HG03108 (cell line): ENCODE data around the gene SLITRK5.

Source experiments
- ATAC-seq: cut with Tn5 transposase; IDR thresholded peaks from one replicate; pipeline ENCODE4 v1.9.1; 2021; ENCODE audit warnings: moderate library complexity; ENCODE audit not compliant: unreplicated experiment

SLITRK5 gene, protein sequence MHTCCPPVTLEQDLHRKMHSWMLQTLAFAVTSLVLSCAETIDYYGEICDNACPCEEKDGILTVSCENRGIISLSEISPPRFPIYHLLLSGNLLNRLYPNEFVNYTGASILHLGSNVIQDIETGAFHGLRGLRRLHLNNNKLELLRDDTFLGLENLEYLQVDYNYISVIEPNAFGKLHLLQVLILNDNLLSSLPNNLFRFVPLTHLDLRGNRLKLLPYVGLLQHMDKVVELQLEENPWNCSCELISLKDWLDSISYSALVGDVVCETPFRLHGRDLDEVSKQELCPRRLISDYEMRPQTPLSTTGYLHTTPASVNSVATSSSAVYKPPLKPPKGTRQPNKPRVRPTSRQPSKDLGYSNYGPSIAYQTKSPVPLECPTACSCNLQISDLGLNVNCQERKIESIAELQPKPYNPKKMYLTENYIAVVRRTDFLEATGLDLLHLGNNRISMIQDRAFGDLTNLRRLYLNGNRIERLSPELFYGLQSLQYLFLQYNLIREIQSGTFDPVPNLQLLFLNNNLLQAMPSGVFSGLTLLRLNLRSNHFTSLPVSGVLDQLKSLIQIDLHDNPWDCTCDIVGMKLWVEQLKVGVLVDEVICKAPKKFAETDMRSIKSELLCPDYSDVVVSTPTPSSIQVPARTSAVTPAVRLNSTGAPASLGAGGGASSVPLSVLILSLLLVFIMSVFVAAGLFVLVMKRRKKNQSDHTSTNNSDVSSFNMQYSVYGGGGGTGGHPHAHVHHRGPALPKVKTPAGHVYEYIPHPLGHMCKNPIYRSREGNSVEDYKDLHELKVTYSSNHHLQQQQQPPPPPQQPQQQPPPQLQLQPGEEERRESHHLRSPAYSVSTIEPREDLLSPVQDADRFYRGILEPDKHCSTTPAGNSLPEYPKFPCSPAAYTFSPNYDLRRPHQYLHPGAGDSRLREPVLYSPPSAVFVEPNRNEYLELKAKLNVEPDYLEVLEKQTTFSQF

DNA sequence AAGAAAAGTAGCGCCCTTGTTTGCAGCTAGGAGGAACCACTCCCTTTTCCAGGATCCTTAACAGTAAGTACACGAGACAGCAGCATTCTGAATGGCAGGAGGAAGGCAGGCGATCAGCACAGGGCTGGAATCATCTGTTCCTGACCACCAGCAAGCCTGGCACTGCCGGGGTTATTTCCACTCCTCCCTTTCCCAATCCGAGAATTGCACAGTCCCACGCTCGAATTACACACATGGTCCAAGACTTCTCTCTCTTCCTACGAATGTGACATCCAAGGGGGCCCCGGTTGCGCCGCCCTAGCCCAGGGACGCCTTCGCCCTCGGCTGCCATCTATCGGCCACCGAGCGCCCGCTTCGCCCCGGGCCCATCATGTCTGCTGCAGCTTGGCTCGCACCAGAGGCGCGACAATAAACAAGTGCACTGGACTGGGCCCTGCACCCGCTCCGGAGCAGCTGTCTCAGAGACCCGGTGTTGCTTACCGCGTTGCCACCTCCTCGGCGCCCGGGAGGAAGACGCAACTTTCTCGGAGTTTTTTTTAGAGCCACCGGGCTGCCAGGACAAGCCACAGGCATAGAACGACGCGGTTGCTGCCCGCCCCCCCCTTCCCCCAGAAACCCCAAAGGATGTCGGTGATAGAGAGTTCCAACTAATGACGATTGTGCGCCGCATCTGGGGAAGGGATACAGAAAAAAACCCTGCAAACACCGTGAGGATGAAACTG, at the start of gene SLITRK5:
TSS of gene SLITRK5 (plus strand) at position 341 of the 722 bp plus-strand sequence. CDS start 4,018 bp downstream, outside the sequence.
- ATAC-seq, result peak; percentile 95

GRCh38 chr13:87622971-87623370, 48.2 kb upstream of the SLITRK5 start:
- ATAC-seq, result no peak

DNA sequence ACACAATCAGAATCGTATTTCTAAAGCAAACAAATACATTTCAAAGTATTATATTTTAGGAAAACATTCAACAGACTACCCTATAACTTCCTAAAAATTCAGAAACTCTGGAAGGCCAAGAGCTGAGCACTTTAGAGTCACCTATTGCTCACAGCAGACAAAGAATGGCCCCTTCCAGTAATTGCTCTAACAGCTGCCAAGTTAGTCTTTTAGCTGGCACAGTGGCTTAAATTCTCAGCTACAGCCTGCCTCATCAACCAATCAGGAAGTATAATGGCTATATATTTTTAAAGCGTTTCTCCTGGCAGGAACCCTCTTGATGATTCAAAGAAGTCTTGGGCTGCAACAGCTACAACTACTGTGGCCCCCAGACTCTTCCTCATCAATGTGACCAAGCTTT, 14.9 kb upstream of the SLITRK5 start:
- no peak for ATAC-seq

- no peak for ATAC-seq
Observed at GRCh38 chr13:87661471-87661870, 9.7 kb upstream of the SLITRK5 start.

- no peak for ATAC-seq
Observed at GRCh38 chr13:87666831-87667230, 4.3 kb upstream of the SLITRK5 start.

DNA sequence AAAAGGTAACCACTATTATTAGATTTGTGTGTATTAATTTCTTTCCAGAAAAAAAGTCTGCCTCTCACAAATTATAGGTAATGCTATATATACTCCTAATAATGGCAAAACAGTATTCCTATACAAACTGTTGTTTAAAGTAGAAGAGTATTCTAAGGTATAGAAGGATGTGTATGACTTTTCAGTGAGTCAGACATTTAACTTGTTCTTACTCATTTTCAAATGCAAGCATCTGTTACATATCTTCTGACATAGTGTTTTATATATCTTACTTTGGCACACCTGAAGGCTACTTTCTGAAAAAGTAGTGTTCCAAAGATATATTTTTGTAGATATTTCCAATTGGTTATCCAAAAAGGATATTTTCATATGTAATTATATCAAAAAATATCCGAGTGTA, 3.5 kb upstream of the SLITRK5 start:
- ATAC-seq, result no peak

- no peak for ATAC-seq
Observed at GRCh38 chr13:87669379-87669978, 1.7 kb upstream of the SLITRK5 start.

DNA sequence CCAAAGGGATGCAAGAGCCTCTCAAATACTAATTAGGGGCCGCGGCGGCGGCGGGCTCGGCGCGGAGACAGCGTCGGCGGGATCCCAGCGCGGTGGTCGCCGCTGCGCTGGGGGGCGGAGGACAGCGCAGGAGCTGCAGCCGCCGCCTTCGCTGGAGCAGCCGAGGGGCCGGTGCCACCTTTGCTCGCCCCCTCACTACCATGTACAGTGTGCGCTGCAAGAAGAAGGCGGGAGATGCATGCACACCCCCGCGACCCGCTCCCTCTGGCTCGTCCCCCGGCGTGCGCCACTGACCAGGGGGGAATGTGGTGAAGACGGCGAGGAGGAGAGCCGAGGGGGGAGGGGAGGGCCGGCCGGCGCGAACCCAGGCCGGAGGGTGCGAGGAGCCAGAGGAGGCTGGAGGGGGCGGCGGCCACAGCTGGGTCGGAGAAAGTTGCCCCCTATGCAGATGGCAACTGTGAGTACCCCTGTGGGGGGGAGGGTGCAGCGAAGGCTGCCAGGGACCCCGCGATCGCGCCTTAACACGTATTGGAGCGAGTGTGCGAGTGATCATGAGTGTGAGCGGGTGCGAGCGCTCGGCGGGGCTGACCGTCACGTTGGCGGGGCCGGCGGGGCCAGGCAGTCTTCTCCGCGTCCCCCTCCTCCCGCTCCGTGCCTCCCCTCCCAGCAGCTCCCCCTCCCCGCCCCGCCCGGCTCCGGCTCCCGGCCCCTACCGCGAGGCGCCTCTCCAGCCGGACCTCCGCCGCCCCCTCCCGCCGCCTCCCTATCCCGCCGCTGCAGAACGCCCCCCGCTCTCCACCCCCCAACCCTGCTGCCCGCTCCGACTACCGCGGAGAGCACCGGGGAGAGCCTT, 808 bp downstream of the SLITRK5 start:
- no peak for ATAC-seq

DNA sequence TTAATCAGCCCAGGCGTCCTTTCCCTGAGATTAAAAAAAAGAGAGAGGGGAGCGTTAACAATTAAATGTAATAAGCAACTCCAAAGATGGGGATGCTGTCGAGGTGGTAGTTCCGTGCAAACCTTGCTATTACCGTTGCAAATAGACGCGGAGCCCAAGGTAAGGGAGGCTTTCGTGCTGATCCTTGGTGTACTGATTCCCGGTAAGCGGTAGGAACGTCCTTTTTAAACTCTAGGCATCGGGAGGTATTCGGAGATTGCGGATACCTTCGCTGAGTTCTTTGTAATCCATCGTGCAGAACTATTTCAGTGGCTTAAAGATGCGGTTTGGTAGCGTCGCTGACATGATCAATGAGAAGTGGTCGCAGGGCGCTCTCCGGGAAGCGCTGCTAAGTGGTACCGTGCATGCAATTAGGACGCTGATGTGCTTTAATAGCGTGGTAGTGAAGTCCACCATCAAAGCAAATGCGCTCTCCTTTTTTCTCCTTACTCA, 3.1 kb downstream of the SLITRK5 start:
- ATAC-seq, result no peak

- no peak for ATAC-seq
Observed at GRCh38 chr13:87675851-87676250, 4.7 kb downstream of the SLITRK5 start.

DNA sequence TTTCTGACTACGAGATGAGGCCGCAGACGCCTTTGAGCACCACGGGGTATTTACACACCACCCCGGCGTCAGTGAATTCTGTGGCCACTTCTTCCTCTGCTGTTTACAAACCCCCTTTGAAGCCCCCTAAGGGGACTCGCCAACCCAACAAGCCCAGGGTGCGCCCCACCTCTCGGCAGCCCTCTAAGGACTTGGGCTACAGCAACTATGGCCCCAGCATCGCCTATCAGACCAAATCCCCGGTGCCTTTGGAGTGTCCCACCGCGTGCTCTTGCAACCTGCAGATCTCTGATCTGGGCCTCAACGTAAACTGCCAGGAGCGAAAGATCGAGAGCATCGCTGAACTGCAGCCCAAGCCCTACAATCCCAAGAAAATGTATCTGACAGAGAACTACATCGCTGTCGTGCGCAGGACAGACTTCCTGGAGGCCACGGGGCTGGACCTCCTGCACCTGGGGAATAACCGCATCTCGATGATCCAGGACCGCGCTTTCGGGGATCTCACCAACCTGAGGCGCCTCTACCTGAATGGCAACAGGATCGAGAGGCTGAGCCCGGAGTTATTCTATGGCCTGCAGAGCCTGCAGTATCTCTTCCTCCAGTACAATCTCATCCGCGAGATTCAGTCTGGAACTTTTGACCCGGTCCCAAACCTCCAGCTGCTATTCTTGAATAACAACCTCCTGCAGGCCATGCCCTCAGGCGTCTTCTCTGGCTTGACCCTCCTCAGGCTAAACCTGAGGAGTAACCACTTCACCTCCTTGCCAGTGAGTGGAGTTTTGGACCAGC, 5.3 kb downstream of the SLITRK5 start:
- no peak for ATAC-seq

DNA sequence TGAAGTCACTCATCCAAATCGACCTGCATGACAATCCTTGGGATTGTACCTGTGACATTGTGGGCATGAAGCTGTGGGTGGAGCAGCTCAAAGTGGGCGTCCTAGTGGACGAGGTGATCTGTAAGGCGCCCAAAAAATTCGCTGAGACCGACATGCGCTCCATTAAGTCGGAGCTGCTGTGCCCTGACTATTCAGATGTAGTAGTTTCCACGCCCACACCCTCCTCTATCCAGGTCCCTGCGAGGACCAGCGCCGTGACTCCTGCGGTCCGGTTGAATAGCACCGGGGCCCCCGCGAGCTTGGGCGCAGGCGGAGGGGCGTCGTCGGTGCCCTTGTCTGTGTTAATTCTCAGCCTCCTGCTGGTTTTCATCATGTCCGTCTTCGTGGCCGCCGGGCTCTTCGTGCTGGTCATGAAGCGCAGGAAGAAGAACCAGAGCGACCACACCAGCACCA, 5.9 kb downstream of the SLITRK5 start:
- no peak for ATAC-seq

DNA sequence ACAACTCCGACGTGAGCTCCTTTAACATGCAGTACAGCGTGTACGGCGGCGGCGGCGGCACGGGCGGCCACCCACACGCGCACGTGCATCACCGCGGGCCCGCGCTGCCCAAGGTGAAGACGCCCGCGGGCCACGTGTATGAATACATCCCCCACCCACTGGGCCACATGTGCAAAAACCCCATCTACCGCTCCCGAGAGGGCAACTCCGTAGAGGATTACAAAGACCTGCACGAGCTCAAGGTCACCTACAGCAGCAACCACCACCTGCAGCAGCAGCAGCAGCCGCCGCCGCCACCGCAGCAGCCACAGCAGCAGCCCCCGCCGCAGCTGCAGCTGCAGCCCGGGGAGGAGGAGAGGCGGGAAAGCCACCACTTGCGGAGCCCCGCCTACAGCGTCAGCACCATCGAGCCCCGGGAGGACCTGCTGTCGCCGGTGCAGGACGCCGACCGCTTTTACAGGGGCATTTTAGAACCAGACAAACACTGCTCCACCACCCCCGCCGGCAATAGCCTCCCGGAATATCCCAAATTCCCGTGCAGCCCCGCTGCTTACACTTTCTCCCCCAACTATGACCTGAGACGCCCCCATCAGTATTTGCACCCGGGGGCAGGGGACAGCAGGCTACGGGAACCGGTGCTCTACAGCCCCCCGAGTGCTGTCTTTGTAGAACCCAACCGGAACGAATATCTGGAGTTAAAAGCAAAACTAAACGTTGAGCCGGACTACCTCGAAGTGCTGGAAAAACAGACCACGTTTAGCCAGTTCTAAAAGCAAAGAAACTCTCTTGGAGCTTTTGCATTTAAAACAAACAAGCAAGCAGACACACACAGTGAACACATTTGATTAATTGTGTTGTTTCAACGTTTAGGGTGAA, 6.6 kb downstream of the SLITRK5 start:
- no peak for ATAC-seq

- no peak for ATAC-seq
Observed at GRCh38 chr13:87678372-87678752, 7.2 kb downstream of the SLITRK5 start.

DNA sequence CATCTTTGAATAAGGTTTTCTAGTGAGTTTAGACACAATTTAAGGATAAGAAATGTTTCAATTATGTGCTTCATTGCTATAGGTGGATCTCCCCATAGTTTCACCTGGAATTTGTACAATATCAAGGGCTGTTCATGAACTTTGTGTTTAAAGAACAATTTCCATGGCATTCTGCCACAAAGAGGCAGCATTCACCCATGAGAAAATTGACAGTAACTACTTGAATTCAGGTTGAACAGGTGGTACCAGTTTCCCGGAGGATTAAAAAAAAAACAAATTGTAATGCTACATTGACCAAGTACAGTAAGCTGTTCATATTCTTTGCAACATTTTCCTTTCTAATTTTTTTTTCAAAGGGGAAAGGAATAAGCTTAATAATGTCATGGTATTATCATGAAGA, 9.1 kb downstream of the SLITRK5 start:
- ATAC-seq, result no peak

DNA sequence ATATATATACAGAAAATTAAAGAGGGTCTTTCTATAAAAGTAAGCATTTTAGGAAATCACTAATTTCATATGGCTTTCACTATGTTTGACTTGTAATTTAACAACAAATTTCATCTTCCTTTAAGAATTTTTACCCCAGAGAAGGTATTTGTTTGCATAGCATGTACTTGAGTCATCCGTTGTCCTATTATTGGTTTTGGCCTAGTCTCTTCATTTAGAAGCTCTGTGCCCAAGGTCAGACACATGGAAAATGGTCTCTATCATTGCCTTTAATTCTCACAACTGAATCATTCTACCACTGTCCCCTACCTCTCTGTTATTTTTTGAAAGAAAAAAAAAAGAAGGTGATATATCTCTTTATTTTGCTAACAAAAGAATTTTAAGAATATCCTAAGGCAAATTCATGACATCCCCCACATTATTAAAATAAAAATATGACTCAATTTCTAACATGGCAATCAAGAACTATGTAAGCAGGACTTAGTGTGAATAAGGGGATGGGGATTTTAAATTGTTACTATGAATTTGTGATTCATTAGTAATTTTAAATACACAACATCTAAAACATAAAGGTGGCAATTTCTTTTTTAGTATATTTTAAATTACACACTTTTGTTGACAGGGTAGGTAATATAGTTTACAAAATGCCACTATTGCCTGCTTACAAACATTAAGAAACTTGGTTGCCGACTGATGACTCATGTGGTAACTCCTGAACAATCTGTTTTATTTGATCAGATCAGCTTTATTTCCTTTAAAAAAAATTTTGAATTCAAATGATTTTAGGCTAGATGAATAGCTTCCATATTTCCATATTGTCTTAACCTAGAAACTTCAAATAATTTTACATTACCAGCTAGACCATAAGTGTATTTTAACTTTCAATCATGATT, 13.9 kb downstream of the SLITRK5 start:
- ATAC-seq, result no peak

- ATAC-seq, result no peak
Observed at GRCh38 chr13:87696458-87696857, 25.3 kb downstream of the SLITRK5 start.
